SK-N-SH treated with all-trans-retinoic acid at 6 μM for 48 hours (cell line): ENCODE measurements around the gene PUSL1.
A peak's percentile ranks its signal among the peaks of the same experiment; 100 is the strongest.

ENCODE experiments used
- ATAC-seq: fragments of 200-7000 bp; cut with Tn5 transposase; 3 replicates; pipeline ENCODE4 v1.9.1; 2020; ENCODE audit warnings: mild to moderate bottlenecking, moderate library complexity
- ARNTL ChIP-seq: fragments of 450-650 bp; formaldehyde crosslinking; IDR thresholded peaks from 2 replicates; pipeline ENCODE4 v1.5.0; 2020; ENCODE audit warnings: low read depth, mild to moderate bottlenecking, moderate library complexity, borderline replicate concordance
- BACH2 ChIP-seq: fragments of 250-450 bp; sonication (Bioruptor Pico); IDR thresholded peaks from 2 replicates; pipeline ENCODE4 v1.9.0; 2021; ENCODE audit warnings: mild to moderate bottlenecking, borderline replicate concordance
- CSDC2 ChIP-seq: fragments of 250-450 bp; sonication (Bioruptor Pico); IDR thresholded peaks from 2 replicates; pipeline ENCODE4 v1.5.0; 2020; ENCODE audit warnings: mild to moderate bottlenecking, moderate library complexity
- ESRRG ChIP-seq: fragments of 250-450 bp; sonication (Bioruptor Pico); IDR thresholded peaks from 2 replicates; pipeline ENCODE4 v1.6.1; 2021; ENCODE audit warnings: mild to moderate bottlenecking
- GLIS3 ChIP-seq: fragments of 250-450 bp; sonication (Bioruptor Pico); IDR thresholded peaks from 2 replicates; pipeline ENCODE4 v1.5.0; 2020; ENCODE audit warnings: mild to moderate bottlenecking, moderate library complexity
- ISL1 ChIP-seq: fragments of 250-450 bp; sonication (Bioruptor Pico); IDR thresholded peaks from 2 replicates; pipeline ENCODE4 v2.1.2; 2022; ENCODE audit warnings: mild to moderate bottlenecking, moderate library complexity
- OSR1 ChIP-seq: fragments of 250-450 bp; sonication (Bioruptor Pico); IDR thresholded peaks from 2 replicates; pipeline ENCODE4 v1.8.0; 2022; ENCODE audit warnings: moderate library complexity, mild to moderate bottlenecking, inconsistent platforms
- PPARA ChIP-seq: fragments of 250-450 bp; sonication (Bioruptor Pico); IDR thresholded peaks from 2 replicates; pipeline ENCODE4 v1.5.0; 2020; ENCODE audit warnings: mild to moderate bottlenecking, borderline replicate concordance
- TCF4 ChIP-seq: fragments of 250-450 bp; sonication (Bioruptor Pico); IDR thresholded peaks from 2 replicates; pipeline ENCODE4 v1.8.0; 2021; ENCODE audit warnings: mild to moderate bottlenecking, moderate library complexity, borderline replicate concordance
- TOX ChIP-seq: fragments of 250-450 bp; sonication (Bioruptor Pico); IDR thresholded peaks from 2 replicates; pipeline ENCODE4 v1.8.0; 2021; ENCODE audit warnings: mild to moderate bottlenecking, moderate library complexity, borderline replicate concordance
- ZC3H10 ChIP-seq: fragments of 250-450 bp; sonication (Bioruptor Pico); IDR thresholded peaks from 2 replicates; pipeline ENCODE4 v1.5.1; 2021; ENCODE audit warnings: mild to moderate bottlenecking, moderate library complexity
- ZNF565 ChIP-seq: fragments of 450-650 bp; formaldehyde crosslinking; conservative IDR thresholded peaks from 2 replicates; pipeline ENCODE4 v1.5.0; 2020; ENCODE audit warnings: low read depth, mild to moderate bottlenecking, moderate library complexity
- ZNF70 ChIP-seq: fragments of 450-650 bp; formaldehyde crosslinking; IDR thresholded peaks from 2 replicates; pipeline ENCODE4 v1.5.0; 2020; ENCODE audit warnings: mild to moderate bottlenecking, moderate library complexity
- ZNF8 ChIP-seq: fragments of 450-650 bp; formaldehyde crosslinking; IDR thresholded peaks from 2 replicates; pipeline ENCODE4 v1.5.0; 2020; ENCODE audit warnings: mild to moderate bottlenecking, moderate library complexity
- TF ChIP-seq, protein P1 (sequence below): fragments of 250-450 bp; sonication (Bioruptor Pico); IDR thresholded peaks from 2 replicates; pipeline ENCODE4 v1.5.1; 2021; ENCODE audit warnings: mild to moderate bottlenecking, moderate library complexity
- TF ChIP-seq, protein P2 (sequence below): fragments of 250-450 bp; sonication (Bioruptor Pico); IDR thresholded peaks from 2 replicates; pipeline ENCODE4 v1.5.0; 2020; ENCODE audit warnings: mild to moderate bottlenecking, moderate library complexity
- TF ChIP-seq, protein P3 (sequence below): fragments of 250-450 bp; sonication (Bioruptor Pico); IDR thresholded peaks from 2 replicates; pipeline ENCODE4 v1.8.0; 2021; ENCODE audit warnings: low read depth, mild to moderate bottlenecking, moderate library complexity, borderline replicate concordance
- TF ChIP-seq, protein P4 (sequence below): fragments of 250-450 bp; sonication (Bioruptor Pico); IDR thresholded peaks from 2 replicates; pipeline ENCODE4 v1.8.0; 2020; ENCODE audit warnings: mild to moderate bottlenecking, moderate library complexity, borderline replicate concordance

PUSL1 gene

DNA sequence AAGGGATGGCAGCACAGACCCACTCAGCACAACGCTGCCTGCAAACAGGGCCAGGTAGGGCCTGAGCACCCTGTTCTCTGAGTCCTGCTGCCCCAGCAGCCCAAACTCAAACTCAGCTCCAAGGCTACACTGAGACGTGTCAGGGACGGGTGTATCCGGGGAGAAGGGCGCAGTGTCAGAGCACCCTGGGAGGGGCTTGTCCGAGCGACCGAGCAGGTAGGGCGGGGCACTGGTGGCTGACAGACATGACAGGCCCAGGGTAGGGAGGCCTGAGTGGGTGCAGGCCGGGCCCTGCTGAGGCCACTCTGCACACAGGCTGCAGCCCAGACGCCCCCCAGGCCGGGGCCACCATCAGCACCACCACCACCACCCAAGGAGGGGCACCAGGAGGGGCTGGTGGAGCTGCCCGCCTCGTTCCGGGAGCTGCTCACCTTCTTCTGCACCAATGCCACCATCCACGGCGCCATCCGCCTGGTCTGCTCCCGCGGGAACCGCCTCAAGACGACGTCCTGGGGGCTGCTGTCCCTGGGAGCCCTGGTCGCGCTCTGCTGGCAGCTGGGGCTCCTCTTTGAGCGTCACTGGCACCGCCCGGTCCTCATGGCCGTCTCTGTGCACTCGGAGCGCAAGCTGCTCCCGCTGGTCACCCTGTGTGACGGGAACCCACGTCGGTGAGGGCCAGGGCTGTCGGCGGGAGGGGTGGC lies 22.6 kb upstream of the PUSL1 start (continued):
- TF ChIP-seq TOX (CRISPR knock-in tag) (no peak), OSR1 (no peak), ZC3H10 (CRISPR knock-in tag) (no peak), TCF4 (CRISPR knock-in tag) (no peak), PPARA (CRISPR knock-in tag) (no peak), ZNF70 (CRISPR knock-in tag) (no peak)

DNA sequence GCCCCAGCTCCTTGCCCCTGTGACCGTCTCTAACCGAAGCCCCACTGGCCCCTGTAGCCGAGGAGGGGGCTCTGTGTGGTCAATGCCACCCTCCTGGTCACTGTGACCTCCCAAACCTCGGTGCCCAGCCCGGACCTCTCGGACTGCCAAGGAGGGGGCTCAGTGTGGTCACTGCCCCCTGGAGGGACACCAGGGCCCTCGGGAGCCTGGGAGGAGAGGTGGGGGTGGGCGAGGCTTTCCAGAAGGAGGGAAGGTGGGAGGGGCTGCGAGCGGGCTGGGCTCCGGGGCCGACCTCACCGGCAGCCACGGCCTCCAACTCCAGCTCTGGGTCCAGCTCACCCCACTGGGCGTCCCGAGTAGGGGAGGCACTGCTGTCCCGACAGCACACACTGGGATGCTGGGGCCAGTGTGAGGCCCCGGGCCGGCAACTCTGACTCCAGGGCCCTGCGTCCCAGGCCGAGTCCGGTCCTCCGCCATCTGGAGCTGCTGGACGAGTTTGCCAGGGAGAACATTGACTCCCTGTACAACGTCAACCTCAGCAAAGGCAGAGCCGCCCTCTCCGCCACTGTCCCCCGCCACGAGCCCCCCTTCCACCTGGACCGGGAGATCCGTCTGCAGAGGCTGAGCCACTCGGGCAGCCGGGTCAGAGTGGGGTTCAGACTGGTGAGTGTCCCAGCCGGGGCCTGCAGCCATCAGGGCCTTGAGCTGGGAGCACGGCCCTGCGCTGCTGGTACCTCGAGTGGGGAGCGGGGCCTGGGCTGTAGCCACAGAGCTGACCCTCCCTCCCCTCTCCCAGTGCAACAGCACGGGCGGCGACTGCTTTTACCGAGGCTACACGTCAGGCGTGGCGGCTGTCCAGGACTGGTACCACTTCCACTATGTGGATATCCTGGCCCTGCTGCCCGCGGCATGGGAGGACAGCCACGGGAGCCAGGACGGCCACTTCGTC lies 21.8 kb upstream of the PUSL1 start:
- no peak for ATAC-seq

DNA sequence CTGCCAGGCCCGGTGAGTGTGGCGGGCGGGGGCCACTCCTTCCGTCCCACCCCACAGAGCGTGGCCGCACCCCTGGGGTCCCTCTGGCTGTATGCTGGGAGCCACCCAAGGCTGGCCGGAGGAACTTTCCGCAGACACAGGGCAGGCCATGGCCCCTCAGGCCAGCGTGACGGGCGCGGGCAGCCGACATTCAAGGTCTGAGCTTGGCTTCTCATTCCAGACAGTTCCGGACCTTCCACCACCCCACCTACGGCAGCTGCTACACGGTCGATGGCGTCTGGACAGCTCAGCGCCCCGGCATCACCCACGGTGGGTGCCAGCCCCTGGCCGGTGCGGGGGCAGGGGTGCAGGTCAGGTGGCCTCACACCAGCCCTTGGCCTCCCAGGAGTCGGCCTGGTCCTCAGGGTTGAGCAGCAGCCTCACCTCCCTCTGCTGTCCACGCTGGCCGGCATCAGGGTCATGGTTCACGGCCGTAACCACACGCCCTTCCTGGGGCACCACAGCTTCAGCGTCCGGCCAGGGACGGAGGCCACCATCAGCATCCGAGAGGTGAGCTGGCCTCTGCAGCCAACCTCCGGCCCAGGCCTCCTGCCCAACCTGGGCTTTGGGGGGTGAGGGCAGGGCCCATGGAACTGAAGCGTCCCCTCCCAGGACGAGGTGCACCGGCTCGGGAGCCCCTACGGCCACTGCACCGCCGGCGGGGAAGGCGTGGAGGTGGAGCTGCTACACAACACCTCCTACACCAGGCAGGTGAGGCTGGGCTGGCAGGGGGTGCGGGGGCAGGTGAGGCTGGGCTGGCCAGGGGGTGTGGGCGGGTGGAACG lies 20.9 kb upstream of the PUSL1 start:
- no peak for ATAC-seq
- TF ChIP-seq ISL1 = no peak
- no peak for TF ChIP-seq ZC3H10 (CRISPR knock-in tag)
- no peak for TF ChIP-seq ARNTL (CRISPR knock-in tag)
- TF ChIP-seq ESRRG = no peak
- TF ChIP-seq, all 23 proteins: peak for 0

More for the DNA sequence above, 21.8 kb upstream of the PUSL1 start:
- TF ChIP-seq ZNF8 = no peak
- TF ChIP-seq, protein P1, sequence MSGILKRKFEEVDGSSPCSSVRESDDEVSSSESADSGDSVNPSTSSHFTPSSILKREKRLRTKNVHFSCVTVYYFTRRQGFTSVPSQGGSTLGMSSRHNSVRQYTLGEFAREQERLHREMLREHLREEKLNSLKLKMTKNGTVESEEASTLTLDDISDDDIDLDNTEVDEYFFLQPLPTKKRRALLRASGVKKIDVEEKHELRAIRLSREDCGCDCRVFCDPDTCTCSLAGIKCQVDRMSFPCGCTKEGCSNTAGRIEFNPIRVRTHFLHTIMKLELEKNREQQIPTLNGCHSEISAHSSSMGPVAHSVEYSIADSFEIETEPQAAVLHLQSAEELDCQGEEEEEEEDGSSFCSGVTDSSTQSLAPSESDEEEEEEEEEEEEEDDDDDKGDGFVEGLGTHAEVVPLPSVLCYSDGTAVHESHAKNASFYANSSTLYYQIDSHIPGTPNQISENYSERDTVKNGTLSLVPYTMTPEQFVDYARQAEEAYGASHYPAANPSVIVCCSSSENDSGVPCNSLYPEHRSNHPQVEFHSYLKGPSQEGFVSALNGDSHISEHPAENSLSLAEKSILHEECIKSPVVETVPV (CRISPR knock-in tag) = no peak
- no peak for TF ChIP-seq BACH2 (CRISPR knock-in tag)
- TF ChIP-seq ESRRG = no peak
- TF ChIP-seq, protein P2, sequence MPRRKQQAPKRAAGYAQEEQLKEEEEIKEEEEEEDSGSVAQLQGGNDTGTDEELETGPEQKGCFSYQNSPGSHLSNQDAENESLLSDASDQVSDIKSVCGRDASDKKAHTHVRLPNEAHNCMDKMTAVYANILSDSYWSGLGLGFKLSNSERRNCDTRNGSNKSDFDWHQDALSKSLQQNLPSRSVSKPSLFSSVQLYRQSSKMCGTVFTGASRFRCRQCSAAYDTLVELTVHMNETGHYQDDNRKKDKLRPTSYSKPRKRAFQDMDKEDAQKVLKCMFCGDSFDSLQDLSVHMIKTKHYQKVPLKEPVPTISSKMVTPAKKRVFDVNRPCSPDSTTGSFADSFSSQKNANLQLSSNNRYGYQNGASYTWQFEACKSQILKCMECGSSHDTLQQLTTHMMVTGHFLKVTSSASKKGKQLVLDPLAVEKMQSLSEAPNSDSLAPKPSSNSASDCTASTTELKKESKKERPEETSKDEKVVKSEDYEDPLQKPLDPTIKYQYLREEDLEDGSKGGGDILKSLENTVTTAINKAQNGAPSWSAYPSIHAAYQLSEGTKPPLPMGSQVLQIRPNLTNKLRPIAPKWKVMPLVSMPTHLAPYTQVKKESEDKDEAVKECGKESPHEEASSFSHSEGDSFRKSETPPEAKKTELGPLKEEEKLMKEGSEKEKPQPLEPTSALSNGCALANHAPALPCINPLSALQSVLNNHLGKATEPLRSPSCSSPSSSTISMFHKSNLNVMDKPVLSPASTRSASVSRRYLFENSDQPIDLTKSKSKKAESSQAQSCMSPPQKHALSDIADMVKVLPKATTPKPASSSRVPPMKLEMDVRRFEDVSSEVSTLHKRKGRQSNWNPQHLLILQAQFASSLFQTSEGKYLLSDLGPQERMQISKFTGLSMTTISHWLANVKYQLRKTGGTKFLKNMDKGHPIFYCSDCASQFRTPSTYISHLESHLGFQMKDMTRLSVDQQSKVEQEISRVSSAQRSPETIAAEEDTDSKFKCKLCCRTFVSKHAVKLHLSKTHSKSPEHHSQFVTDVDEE = no peak
- TF ChIP-seq, protein P3, sequence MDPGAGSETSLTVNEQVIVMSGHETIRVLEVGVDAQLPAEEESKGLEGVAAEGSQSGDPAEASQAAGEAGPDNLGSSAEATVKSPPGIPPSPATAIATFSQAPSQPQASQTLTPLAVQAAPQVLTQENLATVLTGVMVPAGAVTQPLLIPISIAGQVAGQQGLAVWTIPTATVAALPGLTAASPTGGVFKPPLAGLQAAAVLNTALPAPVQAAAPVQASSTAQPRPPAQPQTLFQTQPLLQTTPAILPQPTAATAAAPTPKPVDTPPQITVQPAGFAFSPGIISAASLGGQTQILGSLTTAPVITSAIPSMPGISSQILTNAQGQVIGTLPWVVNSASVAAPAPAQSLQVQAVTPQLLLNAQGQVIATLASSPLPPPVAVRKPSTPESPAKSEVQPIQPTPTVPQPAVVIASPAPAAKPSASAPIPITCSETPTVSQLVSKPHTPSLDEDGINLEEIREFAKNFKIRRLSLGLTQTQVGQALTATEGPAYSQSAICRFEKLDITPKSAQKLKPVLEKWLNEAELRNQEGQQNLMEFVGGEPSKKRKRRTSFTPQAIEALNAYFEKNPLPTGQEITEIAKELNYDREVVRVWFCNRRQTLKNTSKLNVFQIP (CRISPR knock-in tag) = no peak
- no peak for TF ChIP-seq CSDC2 (CRISPR knock-in tag)
- TF ChIP-seq PPARA (CRISPR knock-in tag) = no peak
- no peak for TF ChIP-seq ZNF70 (CRISPR knock-in tag)
- TF ChIP-seq, protein P4, sequence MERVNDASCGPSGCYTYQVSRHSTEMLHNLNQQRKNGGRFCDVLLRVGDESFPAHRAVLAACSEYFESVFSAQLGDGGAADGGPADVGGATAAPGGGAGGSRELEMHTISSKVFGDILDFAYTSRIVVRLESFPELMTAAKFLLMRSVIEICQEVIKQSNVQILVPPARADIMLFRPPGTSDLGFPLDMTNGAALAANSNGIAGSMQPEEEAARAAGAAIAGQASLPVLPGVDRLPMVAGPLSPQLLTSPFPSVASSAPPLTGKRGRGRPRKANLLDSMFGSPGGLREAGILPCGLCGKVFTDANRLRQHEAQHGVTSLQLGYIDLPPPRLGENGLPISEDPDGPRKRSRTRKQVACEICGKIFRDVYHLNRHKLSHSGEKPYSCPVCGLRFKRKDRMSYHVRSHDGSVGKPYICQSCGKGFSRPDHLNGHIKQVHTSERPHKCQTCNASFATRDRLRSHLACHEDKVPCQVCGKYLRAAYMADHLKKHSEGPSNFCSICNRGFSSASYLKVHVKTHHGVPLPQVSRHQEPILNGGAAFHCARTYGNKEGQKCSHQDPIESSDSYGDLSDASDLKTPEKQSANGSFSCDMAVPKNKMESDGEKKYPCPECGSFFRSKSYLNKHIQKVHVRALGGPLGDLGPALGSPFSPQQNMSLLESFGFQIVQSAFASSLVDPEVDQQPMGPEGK = no peak

DNA sequence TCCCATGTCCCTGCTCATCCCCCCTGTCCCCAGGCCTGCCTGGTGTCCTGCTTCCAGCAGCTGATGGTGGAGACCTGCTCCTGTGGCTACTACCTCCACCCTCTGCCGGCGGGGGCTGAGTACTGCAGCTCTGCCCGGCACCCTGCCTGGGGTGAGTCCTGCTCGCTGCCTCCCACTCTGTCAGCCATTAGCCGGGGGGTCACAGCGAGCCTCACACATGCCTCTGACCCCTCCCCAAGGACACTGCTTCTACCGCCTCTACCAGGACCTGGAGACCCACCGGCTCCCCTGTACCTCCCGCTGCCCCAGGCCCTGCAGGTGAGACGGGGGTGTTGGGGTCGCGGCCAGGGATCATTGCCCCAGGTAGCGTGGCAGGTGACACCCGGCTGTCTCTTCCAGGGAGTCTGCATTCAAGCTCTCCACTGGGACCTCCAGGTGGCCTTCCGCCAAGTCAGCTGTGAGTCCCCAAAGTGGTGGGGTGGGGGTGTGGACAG lies 18.1 kb upstream of the PUSL1 start:
- no peak for TF ChIP-seq CSDC2 (CRISPR knock-in tag)
- TF ChIP-seq PPARA (CRISPR knock-in tag) = no peak
- TF ChIP-seq ARNTL (CRISPR knock-in tag) = no peak
- TF ChIP-seq, protein P3 (CRISPR knock-in tag) = no peak
- TF ChIP-seq ZNF565 = no peak
- TF ChIP-seq ISL1 = no peak
- TF ChIP-seq GLIS3 (CRISPR knock-in tag) = no peak
- TF ChIP-seq OSR1 = no peak
- TF ChIP-seq, protein P2 = no peak
- TF ChIP-seq, all 23 proteins: peak for 0
- peak; percentile 58 for ATAC-seq
